ENCODE measurements around the gene AGFG2. TPM values are rescaled to one million over a fixed set of nuclear protein-coding genes. Genes with fewer than 3 reads are reported as not detected.

Gene AGFG2
- total RNA-seq (10 to 100 TPM; 17.5 to 32.7 (median 20.2) TPM), polyA plus RNA-seq (10 to 100 TPM; 28.8 to 33.0 (median 30.7) TPM)

DNA sequence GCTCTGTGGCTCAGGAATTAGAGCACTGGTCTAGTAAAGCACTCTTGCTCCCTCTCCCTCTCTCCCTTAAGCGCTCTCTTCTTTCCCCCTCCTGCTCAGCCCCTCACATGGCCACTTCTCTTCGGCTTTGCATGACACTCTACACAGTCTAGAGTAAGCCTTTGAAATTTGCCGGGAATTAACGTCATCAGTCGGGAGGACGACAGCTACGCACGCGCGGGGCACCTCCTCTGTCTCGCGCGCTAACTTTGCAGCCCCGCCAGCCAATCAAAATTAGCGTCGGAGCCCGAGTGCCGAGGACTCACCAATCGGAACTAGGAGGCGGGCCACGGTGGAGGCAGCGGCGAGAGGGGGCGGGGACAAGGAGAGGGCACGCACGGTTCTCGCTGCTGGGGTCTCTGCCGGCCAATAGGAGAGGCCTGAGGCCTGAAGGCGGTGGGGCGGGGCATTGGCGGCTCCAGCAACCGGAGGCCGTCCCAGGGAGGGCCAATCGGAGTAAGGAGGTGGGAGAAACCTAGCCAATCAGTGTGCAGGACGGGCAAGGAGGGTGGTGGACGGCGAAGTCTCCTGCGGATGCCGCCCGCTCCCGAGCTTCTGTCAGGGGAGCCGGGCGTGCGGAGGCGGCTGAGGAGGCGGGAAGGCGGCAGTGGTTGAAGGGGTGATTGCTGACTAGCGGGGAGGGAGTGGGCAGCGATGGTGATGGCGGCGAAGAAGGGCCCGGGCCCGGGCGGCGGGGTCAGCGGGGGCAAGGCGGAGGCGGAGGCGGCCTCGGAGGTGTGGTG, at the start of gene AGFG2:
Gene AGFG2, plus strand, starts transcription at position 550 of the 782 bp plus-strand sequence. Its CDS starts 144 bp downstream, at position 694.
- Histone ChIP-seq H3K4me3 (peak within 1 kb of the TSS; percentile 63 to 91 (median 80)), H3K9me3 (no peaks in the 10 kb centered on the region), H3K4me1 (peaks cover 0 to 27% (median 25%) of the 10 kb centered on the region in 4 donors), H3K27me3 (no peaks in the 10 kb centered on the region), H3K36me3 (no peaks in the 10 kb centered on the region), H3K27ac (peak within 1 kb of the TSS; percentile 79 to 89 (median 83))
- WGBS, 2 donors: 0 to 1% methylated on average over 60 of the region's 60 CpGs
- DNase-seq: peak; percentile 100
- TF ChIP-seq POLR2A (IDR thresholded peaks at IDR 0.05): peak; percentile 87 to 93
- TF ChIP-seq EP300 (IDR thresholded peaks at IDR 0.05): no peak
- TF ChIP-seq POLR2AphosphoS5 (IDR thresholded peaks at IDR 0.05): peak; percentile 92 to 98 (median 95)
- TF ChIP-seq, protein P1, sequence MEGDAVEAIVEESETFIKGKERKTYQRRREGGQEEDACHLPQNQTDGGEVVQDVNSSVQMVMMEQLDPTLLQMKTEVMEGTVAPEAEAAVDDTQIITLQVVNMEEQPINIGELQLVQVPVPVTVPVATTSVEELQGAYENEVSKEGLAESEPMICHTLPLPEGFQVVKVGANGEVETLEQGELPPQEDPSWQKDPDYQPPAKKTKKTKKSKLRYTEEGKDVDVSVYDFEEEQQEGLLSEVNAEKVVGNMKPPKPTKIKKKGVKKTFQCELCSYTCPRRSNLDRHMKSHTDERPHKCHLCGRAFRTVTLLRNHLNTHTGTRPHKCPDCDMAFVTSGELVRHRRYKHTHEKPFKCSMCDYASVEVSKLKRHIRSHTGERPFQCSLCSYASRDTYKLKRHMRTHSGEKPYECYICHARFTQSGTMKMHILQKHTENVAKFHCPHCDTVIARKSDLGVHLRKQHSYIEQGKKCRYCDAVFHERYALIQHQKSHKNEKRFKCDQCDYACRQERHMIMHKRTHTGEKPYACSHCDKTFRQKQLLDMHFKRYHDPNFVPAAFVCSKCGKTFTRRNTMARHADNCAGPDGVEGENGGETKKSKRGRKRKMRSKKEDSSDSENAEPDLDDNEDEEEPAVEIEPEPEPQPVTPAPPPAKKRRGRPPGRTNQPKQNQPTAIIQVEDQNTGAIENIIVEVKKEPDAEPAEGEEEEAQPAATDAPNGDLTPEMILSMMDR (IDR thresholded peaks at IDR 0.05): no peak
- intact Hi-C loops (cut with DNase I): no loop called here

GRCh38 chr7:100489824-100490223, 49.2 kb upstream of the AGFG2 start:
- WGBS, 2 donors: 20 to 31% methylated on average over 9 of the region's 9 CpGs
- intact Hi-C loops (cut with DNase I): no loop called here
- DNase-seq: no peak
- Histone ChIP-seq H3K9me3 (no peaks in the 10 kb centered on the region), H3K27me3 (peaks cover 0 to 10% (median 0%) of the 10 kb centered on the region in 3 donors), H3K27ac (no peak overlapping the region), H3K4me1 (peaks cover 0 to 13% (median 11%) of the 10 kb centered on the region in 4 donors), H3K36me3 (no peaks in the 10 kb centered on the region), H3K4me3 (no peak overlapping the region)
- TF ChIP-seq POLR2A (IDR thresholded peaks at IDR 0.05) (no peak), POLR2AphosphoS5 (IDR thresholded peaks at IDR 0.05) (no peak), EP300 (IDR thresholded peaks at IDR 0.05) (no peak)
- TF ChIP-seq, protein P1 (IDR thresholded peaks at IDR 0.05): no peak

GRCh38 chr7:100490483-100491191, 48.4 kb upstream of the AGFG2 start:
- Histone ChIP-seq H3K36me3 (no peaks in the 10 kb centered on the region), H3K4me1 (peaks cover 0 to 13% (median 11%) of the 10 kb centered on the region in 4 donors), H3K27me3 (peaks cover 0 to 10% (median 0%) of the 10 kb centered on the region in 3 donors), H3K27ac (no peak overlapping the region), H3K9me3 (no peaks in the 10 kb centered on the region), H3K4me3 (no peak overlapping the region)
- 37 to 76% methylated on average over 25 of the region's 25 CpGs for WGBS, 2 donors
- intact Hi-C loops (cut with DNase I): no loop called here
- no peak for TF ChIP-seq POLR2AphosphoS5 (IDR thresholded peaks at IDR 0.05)
- TF ChIP-seq, protein P1 (IDR thresholded peaks at IDR 0.05): no peak
- TF ChIP-seq POLR2A (IDR thresholded peaks at IDR 0.05): no peak
- TF ChIP-seq EP300 (IDR thresholded peaks at IDR 0.05): no peak
- no peak for DNase-seq

GRCh38 chr7:100491192-100491578, 47.8 kb upstream of the AGFG2 start:
- Histone ChIP-seq H3K36me3 (no peaks in the 10 kb centered on the region), H3K9me3 (no peaks in the 10 kb centered on the region), H3K4me1 (peaks cover 0 to 13% (median 11%) of the 10 kb centered on the region in 4 donors), H3K27ac (no peak overlapping the region), H3K27me3 (peaks cover 0 to 10% (median 0%) of the 10 kb centered on the region in 3 donors), H3K4me3 (no peak overlapping the region)
- WGBS, 2 donors: 96 to 97% methylated on average over 5 of the region's 5 CpGs
- DNase-seq: no peak
- intact Hi-C loops (cut with DNase I): no loop called here
- no peak for TF ChIP-seq POLR2AphosphoS5 (IDR thresholded peaks at IDR 0.05)
- no peak for TF ChIP-seq POLR2A (IDR thresholded peaks at IDR 0.05)
- TF ChIP-seq, protein P1 (IDR thresholded peaks at IDR 0.05): no peak
- TF ChIP-seq EP300 (IDR thresholded peaks at IDR 0.05): no peak
